Right ventricle myocardium superior (tissue), 1 donor: ENCODE results near the gene CTIF. TPM values are rescaled to one million over a fixed set of nuclear protein-coding genes. Genes with fewer than 3 reads are reported as not detected.

ENCODE experiments used
- ATAC-seq: fragments of 200-7000 bp; cut with Tn5 transposase; one replicate; pipeline ENCODE4 v1.9.1; 2020; ENCODE audit warnings: mild to moderate bottlenecking; ENCODE audit not compliant: poor library complexity
- DNase-seq: peaks from one replicate; pipeline ENCODE4 v3.0.0-alpha.2; 2020
- intact Hi-C: fragments of 100-400 bp; cut with DNase I; formaldehyde crosslinking; loops from one replicate; pipeline ENCODE4 v1.11.2; 2022
- total RNA-seq: library from RNA; stranded (reverse); fragmentation: NEBNext Ultra II Directional; extraction: Animal tissue kit (Norgen Biotek cat#: 25700); gene quantifications from one replicate; pipeline ENCODE4 v1.2.1, GENCODE V29; 2021
- donor health status: DM: no; HTN: yes; CAD: no; lungs with severe emphysema.

The CTIF gene
- total RNA-seq, 1 donor from 2014 or later = 54.5 TPM

DNA sequence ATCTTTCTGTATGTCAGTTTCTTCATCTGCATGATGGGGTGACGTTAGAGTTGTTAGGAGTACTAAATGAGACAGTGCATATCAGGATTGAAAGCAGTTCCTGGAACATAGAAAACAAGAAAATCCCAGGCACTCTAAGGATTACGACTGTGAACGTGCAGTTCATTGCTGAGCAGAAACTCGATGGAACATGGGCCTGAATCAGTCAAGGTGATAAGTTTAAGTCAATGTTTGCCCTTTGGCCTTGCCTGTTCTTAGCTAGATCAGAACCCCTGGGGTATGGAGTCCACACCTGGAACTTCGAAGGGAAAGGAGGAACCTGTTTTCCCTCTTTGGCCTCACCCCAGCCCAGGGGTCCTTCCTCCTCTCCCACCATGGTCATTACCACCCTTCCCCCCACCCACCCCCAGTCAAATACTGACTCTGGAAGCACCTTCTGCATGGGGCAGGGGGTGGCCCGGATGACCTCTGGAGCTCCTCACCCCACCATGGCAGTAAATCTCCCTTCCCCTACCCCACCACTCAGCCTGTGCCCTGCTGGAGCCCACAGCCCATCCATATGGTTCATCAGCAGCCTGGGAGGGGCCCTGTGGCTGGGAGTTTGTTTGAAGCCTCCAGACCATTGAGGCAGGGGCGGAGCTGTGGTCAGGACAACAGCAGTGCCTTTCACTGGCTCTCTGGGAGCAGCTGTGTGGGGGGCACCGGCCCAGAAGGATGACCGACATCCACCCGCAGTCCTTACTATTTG, 247.8 kb downstream of the CTIF start:
- ATAC-seq = no peak
- peak; percentile 34 for DNase-seq
- intact Hi-C loops = loop anchor here (10.0 kb wide), 1 partner anchor 112 kb away; no protein-coding TSS in a partner anchor

DNA sequence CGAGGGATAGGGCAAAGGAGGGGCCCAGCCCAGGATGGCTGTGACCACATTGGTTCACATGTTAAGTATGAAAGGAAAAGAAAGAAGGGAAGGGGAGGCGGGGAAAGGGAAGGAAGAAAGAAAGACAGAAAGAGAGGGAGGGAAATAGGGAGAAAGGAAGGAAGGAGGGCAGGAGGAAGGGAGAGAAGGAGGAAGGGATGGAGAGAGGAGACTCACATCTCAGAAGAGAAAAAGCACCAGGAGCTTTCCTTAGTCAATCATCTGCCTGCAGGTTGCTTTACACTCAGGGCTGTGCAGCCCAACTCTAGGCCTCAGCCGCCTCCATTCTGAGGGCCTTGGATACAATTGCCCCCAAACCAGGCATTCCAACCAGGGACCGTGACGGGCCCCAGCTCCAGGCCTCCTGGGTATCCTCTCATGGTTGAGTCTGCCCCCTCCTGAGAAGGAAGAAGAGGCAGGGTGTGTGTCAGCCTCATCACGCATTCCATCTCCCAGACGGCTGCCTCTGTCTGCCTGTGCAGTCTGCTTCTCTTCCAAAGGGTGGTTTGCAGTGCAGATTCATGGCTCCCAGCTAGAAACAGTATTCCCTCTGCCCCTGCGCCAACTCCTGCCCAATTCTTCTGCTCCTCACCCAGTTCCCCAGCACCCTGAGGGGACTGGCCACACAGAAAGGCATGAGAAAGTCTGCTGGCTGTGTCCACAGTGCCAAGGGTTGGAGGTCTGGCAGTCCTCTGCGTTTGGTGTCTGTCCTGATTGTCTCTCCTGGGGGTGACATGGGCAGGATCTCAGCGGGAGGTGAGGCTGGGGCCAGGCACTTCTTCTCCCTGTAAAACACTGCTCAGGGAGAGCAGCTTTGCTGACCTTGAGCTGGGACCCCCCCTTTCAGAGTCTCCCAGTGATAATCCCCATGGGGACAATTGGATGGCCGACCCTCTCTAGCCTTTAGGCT, 248.6 kb downstream of the CTIF start:
- peak; percentile 31 for DNase-seq
- ATAC-seq = no peak
- intact Hi-C loops = loop anchor here (10.0 kb wide), 1 partner anchor 113 kb away; no protein-coding TSS in a partner anchor

DNA sequence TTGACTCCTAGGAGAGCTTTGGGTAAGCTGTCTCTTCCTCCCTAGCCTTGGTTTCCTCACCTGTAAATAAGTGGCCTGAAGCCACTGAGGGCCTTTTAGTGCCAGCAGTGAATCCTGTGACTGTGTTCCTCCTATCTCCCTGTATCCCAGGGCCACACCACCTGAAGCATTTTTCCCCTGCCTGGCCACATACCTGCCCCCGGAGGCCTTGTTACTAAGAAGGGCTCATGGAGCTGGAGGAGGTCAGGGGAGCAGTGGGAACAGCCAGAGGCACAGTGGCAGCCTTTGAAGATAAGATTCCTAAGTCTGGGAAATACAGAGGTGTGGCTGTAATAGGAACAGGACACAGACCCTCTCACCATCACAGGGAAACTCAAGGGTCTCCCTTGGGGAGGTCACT, 249.5 kb downstream of the CTIF start:
- ATAC-seq = no peak
- intact Hi-C loops = loop anchor here (10.0 kb wide), 1 partner anchor 114 kb away; no protein-coding TSS in a partner anchor
- DNase-seq = no peak

DNA sequence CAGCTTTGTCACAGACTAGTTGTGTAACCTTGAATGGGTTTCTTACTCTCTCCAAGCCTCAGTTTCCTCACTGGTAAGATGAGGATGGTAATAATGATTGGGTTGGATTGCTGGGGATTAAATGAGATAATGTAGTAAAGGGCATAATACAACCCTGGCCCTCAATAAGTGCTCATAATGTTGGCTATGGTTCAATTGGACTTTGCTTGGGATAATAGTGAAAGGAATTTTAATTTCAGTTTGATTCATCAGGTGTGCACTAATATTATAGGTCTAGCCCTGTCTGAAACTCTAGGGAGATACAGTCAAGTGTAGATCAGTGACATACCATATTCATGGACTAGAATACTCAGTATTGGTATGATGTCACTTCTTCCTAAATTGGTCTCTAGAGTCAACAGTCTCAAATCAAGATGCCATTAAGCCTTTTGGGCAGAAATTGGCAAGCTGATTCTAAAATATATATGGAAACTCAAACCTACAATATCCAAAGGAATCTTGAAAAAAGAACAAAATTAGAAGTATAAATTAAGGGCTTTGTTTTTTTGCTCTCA, 250.5 kb downstream of the CTIF start:
- ATAC-seq (no peak), DNase-seq (no peak)
- intact Hi-C loops = loop anchor here (10.0 kb wide), 1 partner anchor 115 kb away; no protein-coding TSS in a partner anchor

DNA sequence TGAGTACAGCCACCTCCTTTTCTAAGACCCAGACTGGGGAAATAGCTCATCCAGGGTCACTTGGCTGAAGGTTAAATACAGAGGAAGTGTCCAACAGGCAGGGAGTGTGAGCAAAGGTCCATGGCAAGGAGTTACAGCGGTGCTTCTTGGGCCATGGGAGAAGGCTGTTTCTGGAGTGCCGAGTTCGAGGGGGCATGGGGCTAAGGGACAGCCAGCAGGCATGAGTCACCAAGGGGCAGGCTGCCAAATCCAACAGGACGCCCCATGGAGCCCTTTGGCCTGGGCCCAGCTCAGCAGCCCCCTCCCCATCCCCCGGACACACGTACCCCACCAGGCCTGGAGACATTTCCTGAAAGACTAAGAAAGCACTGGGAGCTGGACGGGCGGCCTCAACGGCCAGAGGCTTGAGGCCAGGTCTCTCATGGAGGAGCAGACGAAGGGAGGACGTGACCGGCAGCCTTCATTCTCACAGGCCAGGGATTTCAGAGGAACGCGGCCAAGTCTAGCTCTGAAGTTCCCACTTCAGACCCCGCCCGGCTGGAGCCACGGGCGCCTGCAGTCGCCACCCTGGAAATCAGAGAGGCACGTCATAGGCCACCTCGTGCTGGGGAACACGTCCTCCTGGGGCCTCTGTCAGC, 251.5 kb downstream of the CTIF start:
- peak; percentile 88 for DNase-seq
- ATAC-seq = peak; percentile 84
- intact Hi-C loops = no loop called here

GRCh38 chr18:48790869-48791635, 252.2 kb downstream of the CTIF start:
- peak; percentile 41 for ATAC-seq
- DNase-seq = peak; percentile 53
- intact Hi-C loops = no loop called here

GRCh38 chr18:48791636-48792105, 252.8 kb downstream of the CTIF start:
- ATAC-seq = no peak
- intact Hi-C loops = no loop called here
- DNase-seq = peak; percentile 9

DNA sequence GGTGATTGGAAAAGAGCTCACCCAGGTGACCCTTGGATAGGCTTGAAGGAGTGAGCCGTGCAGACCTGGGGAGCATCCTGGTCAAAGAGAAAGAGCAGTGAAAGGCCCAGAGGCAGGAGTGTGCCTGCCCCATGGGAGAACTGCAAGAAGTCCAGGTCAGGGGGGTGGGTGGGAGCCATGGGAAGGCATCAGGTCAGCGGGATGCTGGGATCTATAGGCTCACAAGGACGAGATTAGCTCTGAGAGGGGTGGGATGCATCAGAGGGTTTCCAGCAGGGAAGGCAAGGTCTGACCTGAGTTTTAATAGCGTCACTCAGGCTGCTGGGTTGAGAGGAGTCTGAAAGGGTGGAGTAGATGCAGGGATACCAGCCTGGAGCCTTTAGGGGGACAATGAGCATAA, 253.3 kb downstream of the CTIF start:
- DNase-seq = peak; percentile 4
- ATAC-seq = no peak
- intact Hi-C loops = no loop called here

DNA sequence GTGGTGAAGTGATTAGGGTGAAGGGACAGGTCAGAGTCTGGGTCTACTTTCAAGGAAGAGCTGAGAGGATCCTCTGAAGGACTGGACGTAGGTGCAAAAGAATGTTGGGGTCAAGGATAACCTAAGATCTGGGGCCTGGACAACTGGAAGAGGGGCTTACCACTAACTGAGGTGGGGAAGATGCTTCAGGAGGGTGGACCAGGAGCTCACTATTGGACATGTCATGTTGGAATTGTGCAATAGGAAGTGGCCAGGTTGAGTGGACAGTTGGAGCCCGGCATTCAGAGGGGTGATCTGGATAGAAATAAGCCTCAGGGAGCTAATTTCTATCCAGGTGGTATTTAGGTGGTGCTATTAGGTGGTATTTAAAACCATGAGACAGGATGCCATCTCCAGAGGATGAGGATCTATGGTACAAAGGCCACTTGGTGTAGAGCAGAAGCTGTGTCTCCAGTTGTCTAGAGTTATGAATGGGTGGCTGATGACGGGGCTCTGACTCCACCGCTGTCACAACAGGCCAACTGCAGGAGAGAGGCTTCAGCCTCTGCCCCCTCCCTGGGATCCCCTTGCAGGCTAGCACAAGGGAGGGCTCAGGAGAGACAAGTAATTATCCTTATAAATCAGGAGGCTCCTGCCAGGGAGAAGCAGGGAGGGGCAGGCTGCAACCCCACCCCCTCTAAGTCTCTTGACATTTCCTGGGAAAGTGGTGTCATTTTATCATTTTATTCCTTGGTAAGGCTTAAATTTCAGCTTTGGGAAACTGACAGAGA, 254.0 kb downstream of the CTIF start:
- intact Hi-C loops = no loop called here

GRCh38 chr18:48794251-48794970, 255.6 kb downstream of the CTIF start:
- intact Hi-C loops = no loop called here
- DNase-seq (peak; percentile 6), ATAC-seq (no peak)

More for the DNA sequence above, 254.0 kb downstream of the CTIF start:
- no peak for ATAC-seq
- peak; percentile 8 for DNase-seq

GRCh38 chr18:48795696-48796095, 256.9 kb downstream of the CTIF start:
- intact Hi-C loops = no loop called here
- DNase-seq = peak; percentile 10
- no peak for ATAC-seq

- intact Hi-C loops = no loop called here
- no peak for ATAC-seq
- peak; percentile 10 for DNase-seq
These were observed 257.8 kb downstream of the CTIF start for GRCh38 chr18:48796491-48797205.

DNA sequence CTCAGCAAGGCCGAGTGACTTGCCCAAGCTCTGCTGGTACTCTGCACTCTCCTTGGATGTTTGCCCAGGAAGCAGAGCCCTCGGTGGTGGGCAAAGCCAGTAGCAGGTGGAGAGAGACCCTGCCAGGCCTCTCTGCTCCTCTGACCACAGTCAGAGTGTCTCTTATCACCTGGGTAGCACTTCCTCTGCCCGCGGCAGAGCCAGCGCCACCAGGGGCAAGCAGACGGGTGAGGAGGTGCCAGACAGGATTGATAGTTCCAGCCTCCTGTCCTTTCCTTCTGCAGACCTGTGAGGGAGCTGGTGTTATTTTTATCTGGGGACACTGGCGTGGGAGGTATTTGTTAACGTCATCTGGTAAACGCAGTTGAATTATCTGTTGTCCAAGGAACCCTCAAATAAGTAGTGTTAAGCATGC, 259.0 kb downstream of the CTIF start:
- intact Hi-C loops = no loop called here
- DNase-seq (peak; percentile 62), ATAC-seq (peak; percentile 87)

GRCh38 chr18:48798334-48799245, 259.8 kb downstream of the CTIF start:
- peak; percentile 64 for DNase-seq
- intact Hi-C loops = no loop called here

GRCh38 chr18:48799724-48800315, 261.0 kb downstream of the CTIF start:
- DNase-seq (no peak), ATAC-seq (no peak)
- intact Hi-C loops = no loop called here

More at GRCh38 chr18:48798334-48799245, 259.8 kb downstream of the CTIF start:
- peak; percentile 68 for ATAC-seq
